Activated CD8-positive, alpha-beta memory T cell treated with anti-CD3 and anti-CD28 coated beads, Interleukin-2, amount 50 U/mL, for 48 hours (primary cell): ENCODE data around the gene TLCD3B.
A peak's percentile ranks its signal among the peaks of the same experiment; 100 is the strongest.

Experiments
- DNase-seq: peaks from one replicate; pipeline ENCODE4 v3.0.0-alpha.2; 2020

TLCD3B gene

GRCh38 chr16:30003670-30004423, 27.2 kb downstream of the TLCD3B start:
- no peak for DNase-seq

GRCh38 chr16:30002614-30003346, 28.3 kb downstream of the TLCD3B start:
- DNase-seq, result no peak

GRCh38 chr16:30000735-30001631, 30.1 kb downstream of the TLCD3B start:
- DNase-seq, result no peak

GRCh38 chr16:29999605-30000004, 31.5 kb downstream of the TLCD3B start:
- DNase-seq, result no peak

GRCh38 chr16:29996766-29997250, 34.3 kb downstream of the TLCD3B start:
- no peak for DNase-seq

GRCh38 chr16:29995911-29996765, 34.9 kb downstream of the TLCD3B start, which contains the start of gene INO80E:
Gene INO80E (plus strand): TSS chr16:29996241. CDS start chr16:29996311, 70 bp downstream.
- peak; percentile 99 for DNase-seq

GRCh38 chr16:29995324-29995910, 35.7 kb downstream of the TLCD3B start, which contains the start of gene HIRIP3:
Gene HIRIP3 (minus strand): TSS chr16:29995617. CDS start chr16:29995605, 12 bp downstream.
- DNase-seq, result peak; percentile 96

GRCh38 chr16:29994600-29995323, 36.3 kb downstream of the TLCD3B start:
- no peak for DNase-seq

- DNase-seq, result no peak
These were observed 37.0 kb downstream of the TLCD3B start for GRCh38 chr16:29993903-29994599.

GRCh38 chr16:29993191-29993902, 37.7 kb downstream of the TLCD3B start:
- no peak for DNase-seq

- DNase-seq, result no peak
These were observed 38.6 kb downstream of the TLCD3B start for GRCh38 chr16:29992344-29992967.

GRCh38 chr16:29991571-29991904, 39.5 kb downstream of the TLCD3B start:
- no peak for DNase-seq

GRCh38 chr16:29990883-29991570, 40.0 kb downstream of the TLCD3B start:
- DNase-seq, result no peak

GRCh38 chr16:29990034-29990433, 41.0 kb downstream of the TLCD3B start:
- no peak for DNase-seq

GRCh38 chr16:29989111-29989858, 41.8 kb downstream of the TLCD3B start:
- no peak for DNase-seq

GRCh38 chr16:29988346-29989075, 42.6 kb downstream of the TLCD3B start:
- no peak for DNase-seq
